ENCODE results near the gene JAZF1. TPM values are rescaled to one million over a fixed set of nuclear protein-coding genes. Genes with fewer than 3 reads are reported as not detected.
"Not testable (repeated sequence)": the region's sequence is repeated elsewhere in the genome, so short reads cannot be mapped to it uniquely, and the experiment has no call there.

Gene JAZF1
- total RNA-seq, 4 donors from 2014 or later: 29.3 to 33.8 (median 30.1) TPM

DNA sequence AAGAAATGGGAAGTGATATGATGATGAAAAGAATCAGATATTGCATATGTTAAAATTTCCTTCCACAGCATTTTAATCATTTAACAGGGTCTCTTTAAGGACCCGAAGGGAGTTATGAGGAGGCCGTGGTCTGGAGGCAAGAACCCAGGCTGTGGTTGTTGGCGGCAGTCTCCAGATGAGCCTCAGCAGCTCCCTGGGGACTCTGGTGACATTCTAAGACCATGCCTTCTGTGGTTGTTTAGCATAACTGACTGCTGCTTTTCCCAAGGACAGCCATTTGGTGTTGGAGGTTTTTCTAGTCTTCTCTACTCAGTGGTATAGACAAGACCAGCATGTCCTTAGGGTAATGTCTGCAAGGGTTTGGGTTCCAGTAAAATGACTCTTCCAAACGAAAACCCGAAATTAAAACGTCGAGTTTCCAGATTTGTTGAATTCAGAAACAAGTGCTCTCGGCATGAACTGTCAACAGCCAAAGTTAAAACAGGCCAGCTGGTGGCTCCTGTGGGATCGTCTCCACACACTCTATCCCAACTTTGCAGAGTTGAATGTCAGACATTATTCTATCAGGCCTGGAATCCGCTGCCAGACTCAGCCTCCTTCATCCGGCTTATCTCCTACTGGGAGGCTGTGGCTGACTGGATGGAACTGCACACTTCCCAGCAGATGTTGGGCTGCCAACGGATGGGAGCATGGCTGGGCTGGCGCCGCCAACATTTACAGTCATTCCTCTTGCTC is 257.5 kb downstream of the JAZF1 start:
- WGBS: 79% methylated on average over 8 of the region's 14 CpGs
- TF ChIP-seq POLR2AphosphoS5 (IDR thresholded peaks at IDR 0.05) (no peak), EP300 (IDR thresholded peaks at IDR 0.05) (no peak), POLR2A (IDR thresholded peaks at IDR 0.05; ENCODE audit: low read depth) (no peak)
- TF ChIP-seq, protein P1, sequence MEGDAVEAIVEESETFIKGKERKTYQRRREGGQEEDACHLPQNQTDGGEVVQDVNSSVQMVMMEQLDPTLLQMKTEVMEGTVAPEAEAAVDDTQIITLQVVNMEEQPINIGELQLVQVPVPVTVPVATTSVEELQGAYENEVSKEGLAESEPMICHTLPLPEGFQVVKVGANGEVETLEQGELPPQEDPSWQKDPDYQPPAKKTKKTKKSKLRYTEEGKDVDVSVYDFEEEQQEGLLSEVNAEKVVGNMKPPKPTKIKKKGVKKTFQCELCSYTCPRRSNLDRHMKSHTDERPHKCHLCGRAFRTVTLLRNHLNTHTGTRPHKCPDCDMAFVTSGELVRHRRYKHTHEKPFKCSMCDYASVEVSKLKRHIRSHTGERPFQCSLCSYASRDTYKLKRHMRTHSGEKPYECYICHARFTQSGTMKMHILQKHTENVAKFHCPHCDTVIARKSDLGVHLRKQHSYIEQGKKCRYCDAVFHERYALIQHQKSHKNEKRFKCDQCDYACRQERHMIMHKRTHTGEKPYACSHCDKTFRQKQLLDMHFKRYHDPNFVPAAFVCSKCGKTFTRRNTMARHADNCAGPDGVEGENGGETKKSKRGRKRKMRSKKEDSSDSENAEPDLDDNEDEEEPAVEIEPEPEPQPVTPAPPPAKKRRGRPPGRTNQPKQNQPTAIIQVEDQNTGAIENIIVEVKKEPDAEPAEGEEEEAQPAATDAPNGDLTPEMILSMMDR (IDR thresholded peaks at IDR 0.05): no peak

DNA sequence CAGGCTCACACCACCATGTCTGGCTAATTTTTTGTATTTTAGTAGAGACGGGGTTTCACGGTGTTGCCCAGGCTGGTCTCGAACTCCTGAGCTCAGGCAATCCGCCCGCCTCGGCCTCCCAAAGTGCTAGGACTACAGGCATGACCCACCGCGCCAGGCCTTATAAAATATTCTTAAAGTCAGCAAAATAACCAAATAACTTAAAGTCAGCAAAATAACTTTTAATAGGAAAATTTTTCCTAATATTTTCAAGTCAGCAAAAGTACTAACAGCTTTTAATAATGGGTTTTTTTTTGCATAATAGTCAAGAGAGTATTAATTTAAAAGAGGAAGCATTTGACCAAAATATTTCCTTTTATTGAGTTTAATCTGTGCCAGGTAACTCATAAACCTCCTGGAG is 258.2 kb downstream of the JAZF1 start:
- intact Hi-C loops (cut with DNase I): loop anchor here (5.0 kb wide), 1 partner anchor 725 kb away; no protein-coding TSS in a partner anchor
- H3K36me3 ChIP-seq; H3K27me3 ChIP-seq; H3K4me3 ChIP-seq; DNase-seq (ENCODE audit: extremely low spot score); H3K27ac ChIP-seq (replicated peaks in 1 of 4); H3K9me3 ChIP-seq: not testable (repeated sequence)
- H3K4me1 ChIP-seq: peaks cover 11 to 25% (median 18%) of the 10 kb centered on the region in 4 donors
- 98% methylated on average over 8 of the region's 8 CpGs for WGBS

More for the DNA sequence above, 257.5 kb downstream of the JAZF1 start:
- no peaks in the 10 kb centered on the region for H3K27me3 ChIP-seq
- no peaks in the 10 kb centered on the region for H3K9me3 ChIP-seq
- H3K4me3 ChIP-seq: no peak overlapping the region
- no peak for DNase-seq (ENCODE audit: extremely low spot score)
- peaks cover 7 to 20% (median 14%) of the 10 kb centered on the region in 4 donors for H3K4me1 ChIP-seq
- intact Hi-C loops (cut with DNase I): loop anchor here (5.0 kb wide), 1 partner anchor 726 kb away; no protein-coding TSS in a partner anchor
- no peaks in the 10 kb centered on the region for H3K36me3 ChIP-seq
- no peak overlapping the region for H3K27ac ChIP-seq (replicated peaks in 1 of 4)

DNA sequence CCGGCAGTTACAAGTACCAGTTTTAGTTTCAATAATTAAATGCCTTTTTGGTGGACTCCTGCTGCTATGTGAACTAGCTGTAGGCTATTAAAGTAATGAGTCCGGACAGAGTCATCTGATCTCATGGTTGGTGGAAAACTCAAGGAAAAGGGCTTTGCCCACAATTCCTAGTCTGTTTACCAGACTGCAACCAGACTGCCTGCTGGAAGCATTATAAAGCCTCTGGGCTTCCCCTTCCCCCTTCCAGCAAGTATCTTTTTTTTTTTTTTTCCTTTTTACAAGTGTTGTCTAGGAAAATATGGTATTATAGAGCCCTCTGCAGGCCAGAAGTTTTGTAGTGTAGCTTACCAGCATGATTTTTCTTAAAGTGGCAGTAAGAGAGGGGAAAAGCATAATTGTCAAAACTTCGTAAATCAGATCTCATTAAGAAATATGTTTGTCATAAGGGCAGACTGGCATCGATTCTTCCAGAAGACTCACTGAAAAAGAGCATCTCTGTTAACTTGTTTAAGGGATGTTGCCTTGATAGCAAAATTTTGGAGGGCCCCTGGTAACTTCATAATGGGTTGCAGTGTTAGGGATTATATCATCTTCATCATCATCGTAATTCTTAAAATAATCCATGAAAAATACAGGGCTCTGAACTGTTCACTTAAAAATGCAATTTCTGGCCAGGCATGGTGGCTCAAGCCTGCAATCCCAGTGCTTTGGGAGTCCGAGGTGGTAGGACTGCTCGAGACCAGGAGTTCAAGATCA is 259.3 kb downstream of the JAZF1 start:
- 59% methylated on average over 7 of the region's 7 CpGs for WGBS
- no peak overlapping the region for H3K4me3 ChIP-seq
- intact Hi-C loops (cut with DNase I): loop anchor here (5.0 kb wide), 1 partner anchor 724 kb away; no protein-coding TSS in a partner anchor
- TF ChIP-seq POLR2AphosphoS5 (IDR thresholded peaks at IDR 0.05) (no peak), POLR2A (IDR thresholded peaks at IDR 0.05; ENCODE audit: low read depth) (no peak)
- TF ChIP-seq, protein P1 (IDR thresholded peaks at IDR 0.05): peak; percentile 35 to 48 (median 45)
- no peaks in the 10 kb centered on the region for H3K27me3 ChIP-seq
- no peak for DNase-seq (ENCODE audit: extremely low spot score)
- H3K9me3 ChIP-seq: no peaks in the 10 kb centered on the region
- peaks cover 12 to 25% (median 18%) of the 10 kb centered on the region in 4 donors for H3K4me1 ChIP-seq
- H3K36me3 ChIP-seq: no peaks in the 10 kb centered on the region
- no peak overlapping the region for H3K27ac ChIP-seq (replicated peaks in 1 of 4)

DNA sequence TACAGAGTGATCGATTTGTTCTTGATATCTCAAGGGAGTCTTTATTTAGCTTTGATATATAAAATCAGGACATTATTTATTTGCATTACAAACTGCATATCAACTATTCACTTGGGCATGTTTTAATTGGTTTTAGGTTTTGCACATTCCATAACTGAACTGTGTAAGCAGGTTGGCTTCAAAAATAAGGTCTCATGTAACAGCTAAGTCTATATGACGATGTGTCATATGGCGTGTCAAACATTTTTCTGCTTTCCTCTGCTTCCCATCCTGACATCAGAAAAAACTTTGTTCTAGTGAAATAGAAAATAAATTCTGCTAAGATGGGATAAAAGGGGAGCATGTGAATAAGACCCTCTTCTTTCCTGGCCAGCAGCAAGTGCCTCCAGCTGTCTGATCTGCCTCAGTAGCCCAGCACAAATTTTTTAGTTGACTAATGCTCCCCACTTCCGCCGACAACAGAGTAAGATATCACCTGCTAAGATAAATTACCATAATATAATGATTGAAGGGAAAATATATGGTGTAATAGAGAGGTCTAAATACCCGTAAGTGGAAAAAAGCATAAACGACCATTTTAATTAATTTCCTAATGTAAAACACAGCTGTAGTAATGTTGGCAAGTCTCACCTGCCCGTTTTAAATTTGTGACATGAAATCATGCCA is 260.2 kb downstream of the JAZF1 start:
- TF ChIP-seq, protein P1 (IDR thresholded peaks at IDR 0.05): no peak
- TF ChIP-seq EP300 (IDR thresholded peaks at IDR 0.05) (no peak), POLR2A (IDR thresholded peaks at IDR 0.05; ENCODE audit: low read depth) (no peak), POLR2AphosphoS5 (IDR thresholded peaks at IDR 0.05) (no peak)
- H3K27ac ChIP-seq (replicated peaks in 1 of 4): no peak overlapping the region
- H3K9me3 ChIP-seq: no peaks in the 10 kb centered on the region
- H3K36me3 ChIP-seq: no peaks in the 10 kb centered on the region
- H3K27me3 ChIP-seq: no peaks in the 10 kb centered on the region
- peaks cover 12 to 25% (median 18%) of the 10 kb centered on the region in 4 donors for H3K4me1 ChIP-seq
- DNase-seq (ENCODE audit: extremely low spot score): no peak
- WGBS: 81% methylated on average over 8 of the region's 8 CpGs
- intact Hi-C loops (cut with DNase I): loop anchor here (5.0 kb wide), 1 partner anchor 723 kb away; no protein-coding TSS in a partner anchor
- H3K4me3 ChIP-seq: no peak overlapping the region

DNA sequence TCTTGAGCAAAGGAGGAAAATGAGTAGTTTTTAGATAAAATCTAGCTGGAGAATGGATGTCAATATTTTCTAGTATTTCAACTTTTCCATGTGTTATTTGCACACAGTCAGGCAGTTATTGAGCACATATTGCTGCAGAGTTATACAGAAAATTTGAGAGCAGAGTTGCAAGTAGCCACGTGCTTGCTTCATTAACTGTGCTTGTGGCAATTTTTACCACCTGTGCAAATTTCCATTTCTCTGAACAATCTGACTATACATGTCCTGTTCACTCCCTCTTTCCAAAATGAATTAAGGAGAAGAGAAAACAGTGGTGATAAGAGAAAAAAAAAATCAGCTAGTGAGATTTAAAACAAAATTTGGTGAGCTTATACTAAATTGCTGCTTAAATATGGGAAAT is 262.1 kb downstream of the JAZF1 start:
- Histone ChIP-seq H3K27me3 (no peaks in the 10 kb centered on the region), H3K27ac (replicated peaks in 1 of 4) (no peak overlapping the region), H3K4me3 (no peak overlapping the region), H3K4me1 (peaks cover 13 to 28% (median 18%) of the 10 kb centered on the region in 4 donors), H3K36me3 (no peaks in the 10 kb centered on the region), H3K9me3 (no peaks in the 10 kb centered on the region)
- TF ChIP-seq, protein P1 (IDR thresholded peaks at IDR 0.05): no peak
- TF ChIP-seq POLR2AphosphoS5 (IDR thresholded peaks at IDR 0.05) (no peak), EP300 (IDR thresholded peaks at IDR 0.05) (no peak), POLR2A (IDR thresholded peaks at IDR 0.05; ENCODE audit: low read depth) (no peak)
- intact Hi-C loops (cut with DNase I): no loop called here
- WGBS: 100% methylated on average over 1 of the region's 1 CpG
- DNase-seq (ENCODE audit: extremely low spot score): no peak
